Stromal cell of bone marrow (primary cell): ENCODE data around the gene CPM.
"Not testable (repeated sequence)": the region's sequence is repeated elsewhere in the genome, so short reads cannot be mapped to it uniquely, and the experiment has no call there.

Source experiments
- DNase-seq: peaks from one replicate; pipeline ENCODE4 v3.0.0-alpha.2; 2012; ENCODE audit warnings: low read depth

The CPM gene

GRCh38 chr12:68851592-68852306, 81.2 kb downstream of the CPM start:
- DNase-seq: no peak

GRCh38 chr12:68850390-68850789, 82.6 kb downstream of the CPM start:
- DNase-seq: no peak

- DNase-seq: no peak
These were observed 86.2 kb downstream of the CPM start for GRCh38 chr12:68846811-68847210.

GRCh38 chr12:68844788-68845695, 87.9 kb downstream of the CPM start:
- no peak for DNase-seq

GRCh38 chr12:68844318-68844745, 88.6 kb downstream of the CPM start:
- DNase-seq: no peak

GRCh38 chr12:68842784-68843567, 90.0 kb downstream of the CPM start:
- no peak for DNase-seq

- DNase-seq: no peak
These were observed 90.8 kb downstream of the CPM start for GRCh38 chr12:68842123-68842522.

GRCh38 chr12:68841717-68842116, 91.3 kb downstream of the CPM start:
- DNase-seq: no peak

GRCh38 chr12:68841175-68841574, 91.8 kb downstream of the CPM start:
- DNase-seq: not testable (repeated sequence)

GRCh38 chr12:68839183-68840147, 93.5 kb downstream of the CPM start:
- DNase-seq: no peak

GRCh38 chr12:68838046-68838886, 94.7 kb downstream of the CPM start:
- DNase-seq: no peak

- DNase-seq: no peak
These were observed 95.8 kb downstream of the CPM start for GRCh38 chr12:68837215-68837614.

GRCh38 chr12:68835333-68835908, 97.5 kb downstream of the CPM start:
- no peak for DNase-seq

GRCh38 chr12:68833508-68833907, 99.5 kb downstream of the CPM start:
- DNase-seq: no peak

- DNase-seq: no peak
These were observed 100.5 kb downstream of the CPM start for GRCh38 chr12:68832504-68832867.

GRCh38 chr12:68831751-68832503, 101.0 kb downstream of the CPM start:
- no peak for DNase-seq

- DNase-seq: no peak
These were observed 101.7 kb downstream of the CPM start for GRCh38 chr12:68831272-68831671.

GRCh38 chr12:68828672-68829068, 104.3 kb downstream of the CPM start:
- DNase-seq: no peak
